ENCODE results near the gene SNX33. TPM values are rescaled to one million over a fixed set of nuclear protein-coding genes. Genes with fewer than 3 reads are reported as not detected.
"Not testable (repeated sequence)": the region's sequence is repeated elsewhere in the genome, so short reads cannot be mapped to it uniquely, and the experiment has no call there.

Gene SNX33
- total RNA-seq, 4 donors from 2014 or later, result 4.9 to 6.7 (median 5.5) TPM

DNA sequence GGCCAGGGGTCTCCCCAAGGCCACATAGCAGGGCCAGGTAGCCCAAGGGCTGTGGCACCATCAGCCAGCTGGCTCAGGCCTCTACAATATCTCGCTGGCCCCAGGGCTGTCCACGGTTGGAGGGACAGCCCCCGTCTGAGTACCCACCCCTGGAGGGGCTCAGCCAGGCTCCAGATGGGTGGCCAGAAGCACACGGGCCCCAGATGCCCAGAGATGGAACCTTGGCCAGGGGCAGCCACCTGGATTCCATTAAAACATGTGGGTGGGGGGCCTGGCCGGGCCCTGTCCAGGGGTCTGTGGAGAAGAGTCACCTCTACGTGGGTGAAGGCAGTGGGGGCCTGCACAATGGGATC is 56.5 kb downstream of the SNX33 start:
- Histone ChIP-seq H3K9me3 (no peaks in the 10 kb centered on the region), H3K36me3 (no peaks in the 10 kb centered on the region), H3K4me1 (peaks cover 10 to 37% of the 10 kb centered on the region in 2 donors), H3K27me3 (no peaks in the 10 kb centered on the region), H3K4me3 (no peak overlapping the region), H3K27ac (peak overlapping the region; percentile 78 to 94 (median 86))
- TF ChIP-seq, protein P1, sequence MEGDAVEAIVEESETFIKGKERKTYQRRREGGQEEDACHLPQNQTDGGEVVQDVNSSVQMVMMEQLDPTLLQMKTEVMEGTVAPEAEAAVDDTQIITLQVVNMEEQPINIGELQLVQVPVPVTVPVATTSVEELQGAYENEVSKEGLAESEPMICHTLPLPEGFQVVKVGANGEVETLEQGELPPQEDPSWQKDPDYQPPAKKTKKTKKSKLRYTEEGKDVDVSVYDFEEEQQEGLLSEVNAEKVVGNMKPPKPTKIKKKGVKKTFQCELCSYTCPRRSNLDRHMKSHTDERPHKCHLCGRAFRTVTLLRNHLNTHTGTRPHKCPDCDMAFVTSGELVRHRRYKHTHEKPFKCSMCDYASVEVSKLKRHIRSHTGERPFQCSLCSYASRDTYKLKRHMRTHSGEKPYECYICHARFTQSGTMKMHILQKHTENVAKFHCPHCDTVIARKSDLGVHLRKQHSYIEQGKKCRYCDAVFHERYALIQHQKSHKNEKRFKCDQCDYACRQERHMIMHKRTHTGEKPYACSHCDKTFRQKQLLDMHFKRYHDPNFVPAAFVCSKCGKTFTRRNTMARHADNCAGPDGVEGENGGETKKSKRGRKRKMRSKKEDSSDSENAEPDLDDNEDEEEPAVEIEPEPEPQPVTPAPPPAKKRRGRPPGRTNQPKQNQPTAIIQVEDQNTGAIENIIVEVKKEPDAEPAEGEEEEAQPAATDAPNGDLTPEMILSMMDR (IDR thresholded peaks at IDR 0.05 in 4 of 5, conservative IDR thresholded peaks at IDR 0.05 in 1 of 5), result no peak
- no peak for TF ChIP-seq POLR2A (IDR thresholded peaks at IDR 0.05)
- in situ Hi-C loops (cut with MboI; ENCODE audit: low sequenced_read_pairs in 4 of 4), result no loop called here
- peak in 1 of 2 donors; percentile 2 for ATAC-seq
- intact Hi-C loops (cut with DNase I; ENCODE audit: low total_unique reads), result no loop called here
- DNase-seq, result no peak

DNA sequence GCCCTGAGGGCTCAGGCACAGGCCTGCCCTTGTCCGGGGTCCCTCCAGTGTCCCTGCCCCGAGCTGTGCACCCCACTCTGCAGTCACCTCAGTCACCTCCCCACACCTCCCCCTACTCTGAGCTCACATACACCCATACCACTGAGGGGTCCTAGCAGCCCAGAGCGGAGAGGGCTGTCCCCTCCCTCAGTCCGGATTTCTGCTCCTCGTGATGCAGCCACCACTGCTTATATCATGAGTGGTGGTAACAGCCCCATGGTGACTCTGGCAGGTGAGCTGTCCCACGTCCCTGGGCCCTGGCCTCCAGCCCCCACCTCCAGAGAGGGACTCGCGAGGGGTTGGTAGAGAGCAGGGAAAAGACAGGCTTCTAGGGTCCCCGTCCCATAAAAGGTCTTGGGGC is 56.9 kb downstream of the SNX33 start:
- Histone ChIP-seq H3K36me3 (no peaks in the 10 kb centered on the region), H3K27me3 (no peaks in the 10 kb centered on the region), H3K9me3 (no peaks in the 10 kb centered on the region), H3K4me3 (no peak overlapping the region), H3K27ac (peak overlapping the region; percentile 78 to 94 (median 86)), H3K4me1 (peaks cover 10 to 41% of the 10 kb centered on the region in 2 donors)
- TF ChIP-seq, protein P1 (IDR thresholded peaks at IDR 0.05 in 4 of 5, conservative IDR thresholded peaks at IDR 0.05 in 1 of 5), result no peak
- no peak for TF ChIP-seq POLR2A (IDR thresholded peaks at IDR 0.05)
- intact Hi-C loops (cut with DNase I; ENCODE audit: low total_unique reads), result no loop called here
- ATAC-seq, result no peak
- in situ Hi-C loops (cut with MboI; ENCODE audit: low sequenced_read_pairs in 4 of 4), result no loop called here
- DNase-seq, result no peak

DNA sequence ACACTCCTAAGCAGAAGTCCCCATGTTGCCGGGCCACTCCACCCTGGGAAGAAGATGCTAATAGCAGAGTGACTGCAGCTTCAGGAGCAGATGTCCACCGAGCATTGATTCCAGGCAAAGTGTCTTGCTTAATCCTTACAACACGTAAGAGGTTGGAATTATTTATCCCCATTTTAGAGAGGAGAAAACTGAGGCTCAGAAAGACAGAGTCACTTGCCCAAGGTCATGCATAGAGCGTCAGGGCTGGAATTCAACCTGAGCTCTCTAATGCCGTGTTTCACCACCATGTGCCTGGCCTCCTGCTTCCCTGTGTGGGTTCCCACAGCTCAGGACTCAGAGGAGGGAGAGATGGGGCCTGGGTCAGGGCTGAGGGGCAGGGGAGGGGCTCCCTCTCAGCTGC is 57.7 kb downstream of the SNX33 start:
- intact Hi-C loops (cut with DNase I; ENCODE audit: low total_unique reads); DNase-seq; H3K4me3 ChIP-seq; H3K9me3 ChIP-seq; H3K27me3 ChIP-seq; in situ Hi-C loops (cut with MboI; ENCODE audit: low sequenced_read_pairs in 4 of 4); ATAC-seq; H3K36me3 ChIP-seq: not testable (repeated sequence)
- Histone ChIP-seq H3K4me1 (peaks cover 10 to 41% of the 10 kb centered on the region in 2 donors), H3K27ac (peak overlapping the region; percentile 78 to 94 (median 86))

DNA sequence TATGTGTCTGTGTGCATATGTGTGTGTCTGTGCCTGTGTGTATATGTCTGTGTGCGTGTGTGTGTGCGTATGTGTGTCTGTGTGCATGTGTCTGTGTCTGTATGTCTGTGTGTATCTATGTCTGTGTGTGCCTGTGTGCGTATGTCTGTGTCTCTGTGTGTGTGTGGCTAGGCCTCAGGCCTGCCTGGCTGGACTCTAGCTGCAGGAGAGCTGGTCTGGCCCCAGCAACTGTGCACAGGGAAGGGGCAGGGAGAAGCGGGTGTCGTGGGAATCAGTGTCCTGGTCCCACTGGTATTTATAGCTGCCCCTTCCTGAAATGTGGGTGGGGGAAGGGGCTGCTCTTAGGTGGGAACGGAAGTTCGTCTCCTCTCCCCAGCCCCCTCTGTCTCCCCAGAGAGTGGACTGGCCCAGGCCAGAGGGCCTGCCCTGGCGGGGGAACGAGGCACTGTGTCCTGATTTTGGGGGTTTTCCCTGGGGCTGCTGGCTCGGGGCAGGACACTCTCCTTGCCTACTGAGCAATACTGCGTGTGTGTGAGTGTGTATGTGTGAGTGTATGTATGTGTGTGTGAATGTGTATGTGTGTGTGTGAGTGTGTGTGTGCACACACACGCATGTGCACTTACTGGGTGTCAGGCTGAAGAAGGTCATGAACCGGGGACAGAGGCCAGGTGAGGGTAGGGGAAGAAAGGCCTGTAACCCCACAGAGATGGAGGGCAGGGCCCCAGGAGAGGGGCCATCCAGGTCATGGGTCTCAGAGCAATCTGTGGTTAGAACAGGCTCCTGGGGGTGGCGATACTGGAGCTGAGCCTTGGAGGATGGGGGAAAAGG is 58.4 kb downstream of the SNX33 start:
- Histone ChIP-seq H3K4me1 (peaks cover 10 to 41% of the 10 kb centered on the region in 2 donors), H3K36me3 (no peaks in the 10 kb centered on the region), H3K27me3 (no peaks in the 10 kb centered on the region), H3K4me3 (no peak overlapping the region), H3K27ac (peak overlapping the region; percentile 78 to 94 (median 86)), H3K9me3 (no peaks in the 10 kb centered on the region)
- TF ChIP-seq, protein P1 (IDR thresholded peaks at IDR 0.05 in 4 of 5, conservative IDR thresholded peaks at IDR 0.05 in 1 of 5), result no peak
- no peak for TF ChIP-seq POLR2A (IDR thresholded peaks at IDR 0.05)
- DNase-seq, result no peak
- no peak for ATAC-seq
- in situ Hi-C loops (cut with MboI; ENCODE audit: low sequenced_read_pairs in 4 of 4) (no loop called here), intact Hi-C loops (cut with DNase I; ENCODE audit: low total_unique reads) (no loop called here)

DNA sequence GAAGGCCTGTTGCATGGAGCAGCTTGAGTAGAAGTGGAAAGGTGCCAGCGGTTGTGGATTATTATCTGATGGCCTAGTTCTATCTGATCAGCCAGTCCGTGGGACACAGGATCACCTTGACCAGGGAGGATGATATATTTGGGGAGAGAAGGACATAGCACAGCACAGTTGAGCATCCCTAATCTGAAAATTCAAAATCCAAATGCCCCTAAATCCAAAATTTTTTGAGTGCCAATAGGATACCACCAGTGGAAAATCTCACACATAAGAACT is 58.9 kb downstream of the SNX33 start:
- in situ Hi-C loops (cut with MboI; ENCODE audit: low sequenced_read_pairs in 4 of 4) (no loop called here), intact Hi-C loops (cut with DNase I; ENCODE audit: low total_unique reads) (no loop called here)
- Histone ChIP-seq H3K4me3 (no peak overlapping the region), H3K27ac (peak overlapping the region; percentile 78 to 94 (median 86)), H3K9me3 (no peaks in the 10 kb centered on the region), H3K4me1 (peaks cover 10 to 37% of the 10 kb centered on the region in 2 donors), H3K27me3 (no peaks in the 10 kb centered on the region), H3K36me3 (no peaks in the 10 kb centered on the region)
- no peak for DNase-seq
- no peak for ATAC-seq
- TF ChIP-seq, protein P1 (IDR thresholded peaks at IDR 0.05 in 4 of 5, conservative IDR thresholded peaks at IDR 0.05 in 1 of 5), result no peak
- TF ChIP-seq POLR2A (IDR thresholded peaks at IDR 0.05), result no peak
